Breast epithelium (tissue), 4 donors: Measurements from ENCODE around the gene FOXL2. TPM values are rescaled to one million over a fixed set of nuclear protein-coding genes. Genes with fewer than 3 reads are reported as not detected.

ENCODE experiments used
- DNase-seq, 2 donors: peaks; one replicate each; pipeline ENCODE4 v3.0.0-alpha.2; 2019; ENCODE audit warnings: low spot score in 2 of 2
- H3K27ac ChIP-seq, 2 donors: fragments of 200-600 bp; sonication (generic) in 1 of 2; one replicate each; pipeline ENCODE4 v1.5.1; 2016 to 2019; ENCODE audit warnings: mild to moderate bottlenecking in 1 of 2
- H3K27me3 ChIP-seq, 2 donors: fragments of 200-600 bp; sonication (generic) in 1 of 2; one replicate each; pipeline versions ENCODE4 v1.5.1 to v1.6.0; 2017 to 2019; ENCODE audit warnings: control low read depth in 1 of 2, mild to moderate bottlenecking in 1 of 2
- H3K36me3 ChIP-seq: fragments of 200-600 bp; one replicate; pipeline ENCODE4 v1.5.1; 2019
- H3K4me1 ChIP-seq, 2 donors: fragments of 200-600 bp; sonication (generic); one replicate each; pipeline ENCODE4 v1.5.1; 2016 to 2019; ENCODE audit warnings: control low read depth in 1 of 2
- H3K4me3 ChIP-seq, 3 donors: fragments of 200-600 bp; sonication (generic); 1 replicate in 2 of 3; 2 replicates in 1 of 3; pipeline ENCODE4 v1.5.1; 2016 to 2019; ENCODE audit warnings: mild to moderate bottlenecking in 3 of 3, moderate library complexity in 2 of 3
- H3K9me3 ChIP-seq, 2 donors: fragments of 200-600 bp; sonication (generic) in 1 of 2; one replicate each; pipeline ENCODE4 v1.5.1; 2016 to 2019; ENCODE audit warnings: control low read depth in 1 of 2
- CTCF ChIP-seq, 3 donors: fragments of 450-650 bp; IDR thresholded peaks; one replicate each; pipeline ENCODE4 v1.5.1; 2016 to 2017; ENCODE audit warnings: antibody characterized with exemption in 3 of 3, mild to moderate bottlenecking in 3 of 3, moderate library complexity in 3 of 3
- POLR2A ChIP-seq: fragments of 450-650 bp; IDR thresholded peaks from one replicate; pipeline ENCODE4 v1.6.1; 2016; ENCODE audit warnings: antibody characterized with exemption, mild to moderate bottlenecking, moderate library complexity
- POLR2AphosphoS5 ChIP-seq, 3 donors: sonication (generic); formaldehyde crosslinking; IDR thresholded peaks; one replicate each; pipeline ENCODE4 v1.6.1; 2017; ENCODE audit warnings: antibody characterized with exemption in 3 of 3
- intact Hi-C: fragments of 100-400 bp; cut with DNase I; formaldehyde crosslinking; loops from one replicate; pipeline ENCODE4 v1.15.1; 2023; ENCODE audit warnings: low total_unique reads
- total RNA-seq, 3 donors: library from RNA; depleted of rRNA; stranded (reverse); fragments of >200 nt; gene quantifications; one replicate each; pipeline ENCODE4 v1.1.0, GENCODE V29; 2016

The FOXL2 gene
- total RNA-seq, 3 donors from 2014 or later = 0.33 TPM; not detected in 2

GRCh38 chr3:138964923-138965322, 18.0 kb upstream of the FOXL2 start:
- TF ChIP-seq POLR2AphosphoS5 (IDR thresholded peaks at IDR 0.05) (no peak), CTCF (IDR thresholded peaks at IDR 0.05) (no peak), POLR2A (no peak)
- H3K4me1 ChIP-seq = no peaks in the 10 kb centered on the region
- H3K36me3 ChIP-seq = no peaks in the 10 kb centered on the region
- peaks cover 0 to 30% of the 10 kb centered on the region in 2 donors for H3K9me3 ChIP-seq
- intact Hi-C loops = no loop called here
- H3K27me3 ChIP-seq = peaks cover 0 to 28% of the 10 kb centered on the region in 2 donors
- DNase-seq = no peak
- no peak overlapping the region for H3K27ac ChIP-seq
- no peak overlapping the region for H3K4me3 ChIP-seq

- H3K4me1 ChIP-seq = no peaks in the 10 kb centered on the region
- peaks cover 0 to 30% of the 10 kb centered on the region in 2 donors for H3K9me3 ChIP-seq
- no peaks in the 10 kb centered on the region for H3K36me3 ChIP-seq
- no peak overlapping the region for H3K4me3 ChIP-seq
- no peak overlapping the region for H3K27ac ChIP-seq
- peaks cover 0 to 34% of the 10 kb centered on the region in 2 donors for H3K27me3 ChIP-seq
- no peak for DNase-seq
- intact Hi-C loops = no loop called here
- no peak for TF ChIP-seq CTCF (IDR thresholded peaks at IDR 0.05)
- TF ChIP-seq POLR2AphosphoS5 (IDR thresholded peaks at IDR 0.05) = no peak
- TF ChIP-seq POLR2A = no peak
Observed at GRCh38 chr3:138964264-138964663, 17.3 kb upstream of the FOXL2 start.

GRCh38 chr3:138962854-138963560, 16.1 kb upstream of the FOXL2 start:
- intact Hi-C loops = no loop called here
- DNase-seq = no peak

GRCh38 chr3:138960417-138960852, 13.5 kb upstream of the FOXL2 start:
- H3K36me3 ChIP-seq = no peaks in the 10 kb centered on the region
- H3K27ac ChIP-seq = no peak overlapping the region
- H3K4me3 ChIP-seq = peak overlapping the region in 1 of 3 donors; percentile 26
- no peak for DNase-seq
- H3K4me1 ChIP-seq = no peaks in the 10 kb centered on the region
- TF ChIP-seq POLR2AphosphoS5 (IDR thresholded peaks at IDR 0.05) = no peak
- TF ChIP-seq CTCF (IDR thresholded peaks at IDR 0.05) = no peak
- TF ChIP-seq POLR2A = no peak
- intact Hi-C loops = no loop called here
- H3K9me3 ChIP-seq = peaks cover 0 to 22% of the 10 kb centered on the region in 2 donors
- peaks cover 0 to 51% of the 10 kb centered on the region in 2 donors for H3K27me3 ChIP-seq

More at GRCh38 chr3:138962854-138963560, 16.1 kb upstream of the FOXL2 start:
- TF ChIP-seq POLR2A = no peak
- Histone ChIP-seq H3K27me3 (peaks cover 0 to 42% of the 10 kb centered on the region in 2 donors), H3K4me1 (no peaks in the 10 kb centered on the region), H3K9me3 (peaks cover 0 to 30% of the 10 kb centered on the region in 2 donors), H3K36me3 (no peaks in the 10 kb centered on the region), H3K4me3 (no peak overlapping the region), H3K27ac (no peak overlapping the region)

- peak overlapping the region in 1 of 3 donors; percentile 61 for H3K4me3 ChIP-seq
- H3K36me3 ChIP-seq = no peaks in the 10 kb centered on the region
- H3K9me3 ChIP-seq = no peaks in the 10 kb centered on the region
- DNase-seq = no peak
- peaks cover 0 to 72% of the 10 kb centered on the region in 2 donors for H3K27me3 ChIP-seq
- no peak for TF ChIP-seq CTCF (IDR thresholded peaks at IDR 0.05)
- TF ChIP-seq POLR2A = no peak
- TF ChIP-seq POLR2AphosphoS5 (IDR thresholded peaks at IDR 0.05) = no peak
- intact Hi-C loops = no loop called here
- no peak overlapping the region for H3K27ac ChIP-seq
- peaks cover 4 to 15% of the 10 kb centered on the region in 2 donors for H3K4me1 ChIP-seq
Observed at GRCh38 chr3:138950701-138951100, 3.8 kb upstream of the FOXL2 start.
